H1 (cell line): Measurements from ENCODE around the gene MAPK8. TPM values are rescaled to one million over a fixed set of nuclear protein-coding genes. Genes with fewer than 3 reads are reported as not detected.

ENCODE experiments used
- CTCF ChIA-PET: fragments of 300-600 bp; sonication (Branson Sonifier 250); formaldehyde crosslinking; loops from one replicate; lab custom pipeline; 2021; ENCODE audit not compliant: partially characterized antibody; lab: Charles Lee
- POLR2A ChIA-PET: fragments of 300-600 bp; sonication (Branson Sonifier 250); formaldehyde crosslinking; loops from one replicate; lab custom pipeline; 2021; ENCODE audit warnings: inconsistent platforms; ENCODE audit not compliant: partially characterized antibody; lab: Charles Lee
- DNase-seq, 2 experiments: peaks; one replicate each; pipeline versions ENCODE4 v3.0.0 to v3.0.0-alpha.2; 2010 to 2022; ENCODE audit warnings: low spot score in 2 of 2, low read depth in 1 of 2, mixed read lengths in 1 of 2
- FAIRE-seq: peaks from 2 replicates; lab custom pipeline; 2011; peaks lifted over from hg19 to GRCh38; lab: Jason Lieb, UNC
- H2AFZ ChIP-seq: 2 replicates; pipeline ENCODE4 v1.8.1; 2012; ENCODE audit warnings: low read length, inconsistent platforms
- H2AK5ac ChIP-seq: 2 replicates; pipeline ENCODE4 v1.6.1; 2013; ENCODE audit warnings: low read depth, low read length
- H2BK120ac ChIP-seq: replicated peaks from 2 replicates; pipeline ENCODE3; 2013; ENCODE audit warnings: low read depth, low read length, inconsistent platforms
- H2BK12ac ChIP-seq: 2 replicates; pipeline ENCODE4 v1.6.1; 2013; ENCODE audit warnings: low read depth, low read length
- H2BK15ac ChIP-seq: 2 replicates; pipeline ENCODE4 v1.6.1; 2013; ENCODE audit warnings: low read length
- H2BK20ac ChIP-seq: 2 replicates; pipeline ENCODE4 v1.6.1; 2013; ENCODE audit warnings: low read length
- H2BK5ac ChIP-seq: 2 replicates; pipeline ENCODE4 v1.6.1; 2013; ENCODE audit warnings: low read depth, low read length
- H3K14ac ChIP-seq: 2 replicates; pipeline ENCODE4 v1.6.1; 2013; ENCODE audit warnings: inconsistent platforms; ENCODE audit not compliant: insufficient read length
- H3K18ac ChIP-seq: 2 replicates; pipeline ENCODE4 v1.6.1; 2013; ENCODE audit warnings: low read length; ENCODE audit errors: extremely low read depth
- H3K23ac ChIP-seq: 2 replicates; pipeline ENCODE4 v1.6.1; 2013; ENCODE audit warnings: inconsistent platforms; ENCODE audit not compliant: insufficient read length
- H3K23me2 ChIP-seq: 2 replicates; pipeline ENCODE4 v1.6.1; 2013; ENCODE audit warnings: low read depth, low read length
- H3K27ac ChIP-seq: 2 replicates; pipeline ENCODE4 v1.6.1; 2011; ENCODE audit warnings: low read depth, low read length, inconsistent platforms
- H3K27me3 ChIP-seq, 4 experiments: replicated peaks in 1 of 4; 1 replicate in 1 of 4; 2 replicates in 3 of 4; pipeline versions ENCODE4 v1.6.1 to v1.8.1; 2011 to 2013; ENCODE audit warnings: low read length in 3 of 4, mild to moderate bottlenecking in 3 of 4, inconsistent platforms in 2 of 4, mixed read lengths in 2 of 4, moderate library complexity in 1 of 4; ENCODE audit not compliant: control insufficient read depth in 3 of 4, insufficient read depth in 3 of 4; ENCODE audit errors: extremely low read depth in 1 of 4
- H3K36me3 ChIP-seq, 4 experiments: 2 replicates each; pipeline versions ENCODE4 v1.6.1 to v1.8.1; 2011 to 2013; ENCODE audit warnings: mild to moderate bottlenecking in 4 of 4, low read length in 3 of 4, moderate library complexity in 2 of 4, control low read depth in 1 of 4, inconsistent platforms in 1 of 4; ENCODE audit not compliant: insufficient read depth in 4 of 4, control insufficient read depth in 2 of 4
- H3K4ac ChIP-seq: replicated peaks from 2 replicates; pipeline ENCODE3; 2013; ENCODE audit warnings: low read length, low read depth, mixed read lengths, inconsistent platforms; ENCODE audit not compliant: insufficient read length
- H3K4me1 ChIP-seq, 4 experiments: replicated peaks in 1 of 4; 1 replicate in 1 of 4; 2 replicates in 3 of 4; pipeline versions ENCODE4 v1.6.1 to v1.8.1; 2011 to 2013; ENCODE audit warnings: low read length in 3 of 4, inconsistent platforms in 2 of 4, mixed read lengths in 1 of 4; ENCODE audit not compliant: insufficient read depth in 4 of 4, control insufficient read depth in 3 of 4
- H3K4me2 ChIP-seq, 2 experiments: 2 replicates each; pipeline versions ENCODE4 v1.6.1 to v1.8.1; 2011 to 2013; ENCODE audit warnings: low read depth in 2 of 2, low read length in 2 of 2, control low read depth in 1 of 2, inconsistent platforms in 1 of 2, mild to moderate bottlenecking in 1 of 2; ENCODE audit not compliant: insufficient read depth in 1 of 2
- H3K4me3 ChIP-seq, 4 experiments: fragments of 200-600, 300-600 bp in 1 of 4; sonication (generic), shearing (Covaris generic), sonication (Bioruptor Twin) in 1 of 4; 2 replicates each; pipeline versions ENCODE4 v1.5.1 to v1.8.1; 2011 to 2016; ENCODE audit warnings: low read length in 4 of 4, low read depth in 3 of 4, control low read depth in 2 of 4, inconsistent platforms in 2 of 4, mild to moderate bottlenecking in 2 of 4, mixed read lengths in 1 of 4, moderate library complexity in 1 of 4; ENCODE audit not compliant: insufficient read depth in 2 of 4; ENCODE audit errors: extremely low read depth in 1 of 4
- H3K56ac ChIP-seq: replicated peaks from 2 replicates; pipeline ENCODE3; 2013; ENCODE audit warnings: low read depth, mild to moderate bottlenecking, mixed read lengths, low read length, inconsistent platforms; ENCODE audit not compliant: insufficient read length
- H3K79me1 ChIP-seq: 2 replicates; pipeline ENCODE4 v1.6.1; 2013; ENCODE audit warnings: low read depth, low read length, control low read depth
- H3K79me2 ChIP-seq, 2 experiments: 2 replicates each; pipeline versions ENCODE4 v1.6.1 to v1.8.1; 2012 to 2013; ENCODE audit warnings: low read length in 2 of 2, mild to moderate bottlenecking in 2 of 2, inconsistent platforms in 1 of 2; ENCODE audit not compliant: insufficient read depth in 2 of 2, control insufficient read depth in 1 of 2
- H3K9ac ChIP-seq, 4 experiments: replicated peaks in 1 of 4; 1 replicate in 1 of 4; 2 replicates in 3 of 4; pipeline versions ENCODE4 v1.6.1 to v1.8.1; 2011 to 2013; ENCODE audit warnings: low read depth in 3 of 4, low read length in 3 of 4, control low read depth in 2 of 4, mild to moderate bottlenecking in 2 of 4, moderate library complexity in 2 of 4, inconsistent platforms in 1 of 4; ENCODE audit errors: extremely low read depth in 1 of 4
- H3K9me3 ChIP-seq, 2 experiments: 2 replicates each; pipeline versions ENCODE4 v1.6.1 to v1.8.1; 2012 to 2013; ENCODE audit warnings: mild to moderate bottlenecking in 2 of 2, moderate library complexity in 2 of 2, control low read depth in 1 of 2, inconsistent platforms in 1 of 2, low read depth in 1 of 2, low read length in 1 of 2, mixed read lengths in 1 of 2; ENCODE audit not compliant: insufficient read depth in 2 of 2
- H4K20me1 ChIP-seq, 2 experiments: replicated peaks in 1 of 2; 2 replicates each; pipeline versions ENCODE3 to v1.8.1; 2011 to 2013; ENCODE audit warnings: inconsistent platforms in 2 of 2, low read length in 2 of 2, mild to moderate bottlenecking in 1 of 2; ENCODE audit not compliant: insufficient read depth in 2 of 2, control insufficient read depth in 1 of 2
- H4K5ac ChIP-seq: 2 replicates; pipeline ENCODE4 v1.6.1; 2013; ENCODE audit warnings: low read length, low read depth, mixed read lengths, inconsistent platforms; ENCODE audit not compliant: insufficient read length
- H4K8ac ChIP-seq: 2 replicates; pipeline ENCODE4 v1.8.0; 2013; ENCODE audit warnings: mild to moderate bottlenecking, moderate library complexity, low read length, inconsistent platforms; ENCODE audit not compliant: insufficient read depth; ENCODE audit errors: extremely low read depth
- H4K91ac ChIP-seq: replicated peaks from 2 replicates; pipeline ENCODE3; 2013; ENCODE audit warnings: low read length, mixed read lengths, inconsistent platforms; ENCODE audit not compliant: insufficient read length
- BACH1 ChIP-seq: IDR thresholded peaks from 2 replicates; pipeline ENCODE4 v1.6.1; 2012; ENCODE audit warnings: low read length, improper control_type of control experiment
- CREB1 ChIP-seq: IDR thresholded peaks from 2 replicates; pipeline ENCODE4 v1.6.1; 2012; ENCODE audit warnings: inconsistent platforms
- CTBP2 ChIP-seq: IDR thresholded peaks from 2 replicates; pipeline ENCODE4 v1.7.0; 2011; ENCODE audit warnings: borderline replicate concordance, mild to moderate bottlenecking, moderate library complexity, mixed read lengths, low read length; ENCODE audit not compliant: insufficient read depth, insufficient read length
- CTCF ChIP-seq, 3 experiments: IDR thresholded peaks; 1 replicate in 2 of 3; 2 replicates in 1 of 3; pipeline versions ENCODE4 v1.5.1 to v1.6.1; 2011; ENCODE audit warnings: low read length in 3 of 3, mild to moderate bottlenecking in 3 of 3, inconsistent platforms in 2 of 3, low read depth in 1 of 3, moderate library complexity in 1 of 3; ENCODE audit not compliant: insufficient read depth in 1 of 3; ENCODE audit errors: control extremely low read depth in 1 of 3
- E2F6 ChIP-seq: IDR thresholded peaks from 2 replicates; pipeline ENCODE4 v1.6.1; 2012; ENCODE audit warnings: inconsistent platforms
- EGR1 ChIP-seq: IDR thresholded peaks from 2 replicates; pipeline ENCODE4 v1.6.1; 2011; ENCODE audit warnings: low read depth, low read length, borderline replicate concordance
- KDM5A ChIP-seq: fragments of 200-600 bp; IDR thresholded peaks from 2 replicates; pipeline ENCODE4 v1.7.1; 2012; ENCODE audit warnings: mild to moderate bottlenecking, low read length, inconsistent platforms, mixed read lengths
- ZNF274 ChIP-seq: IDR thresholded peaks from 2 replicates; pipeline ENCODE4 v1.7.0; 2012; ENCODE audit warnings: low read length, borderline replicate concordance; ENCODE audit errors: extremely low read depth
- polyA plus RNA-seq, 7 experiments: library from polyadenylated mRNA; depleted of rRNA in 3 of 7; stranded (reverse) in 5 of 7; unstranded in 2 of 7; fragments of >200 nt in 5 of 7; fragments of 200-250 nt in 2 of 7; gene quantifications; 1 replicate in 5 of 7; 2 replicates in 1 of 7; 4 replicates in 1 of 7; pipeline versions ENCODE4 v1.2.1 to v1.2.3, GENCODE V29; 2011 to 2013; ENCODE audit warnings: missing spikeins in 2 of 7, mixed read lengths in 2 of 7
- total RNA-seq: library from RNA; stranded (reverse); fragmentation: NEBNext Ultra II Directional; extraction: Animal tissue kit (Norgen Biotek cat#: 25700); gene quantifications from 2 replicates; pipeline ENCODE4 v1.2.1, GENCODE V29; 2021

The MAPK8 gene
- total and polyA plus RNA-seq, 2 of the 8 experiments (the other 6 are each of a cell fraction or from before 2014, with no cell fraction given), result 23.3 to 71.3 TPM

- H3K27ac ChIP-seq, result no peak overlapping the region
- no peak overlapping the region for H2AK5ac ChIP-seq
- no peak overlapping the region for H3K9ac ChIP-seq
- no peak overlapping the region for H2AFZ ChIP-seq
- H3K79me1 ChIP-seq, result 0 out of 2 replicates have a peak, but pooled peaks cover 2% of the 10 kb centered on the region
- H3K4me3 ChIP-seq, result no peak overlapping the region
- DNase-seq (no peak), FAIRE-seq (no peak)
- H3K79me2 ChIP-seq, result no peaks in the 10 kb centered on the region
- H4K91ac ChIP-seq, result no peak overlapping the region
- no peaks in the 10 kb centered on the region for H3K27me3 ChIP-seq
- H3K14ac ChIP-seq, result no peak overlapping the region
- no peak overlapping the region for H4K8ac ChIP-seq
- H2BK12ac ChIP-seq, result no peak overlapping the region
- H3K4ac ChIP-seq, result no peak overlapping the region
- no peaks in the 10 kb centered on the region for H3K9me3 ChIP-seq
- no peak overlapping the region for H3K18ac ChIP-seq
- no peak overlapping the region for H4K5ac ChIP-seq
- H3K4me2 ChIP-seq, result no peak overlapping the region
- no peaks in the 10 kb centered on the region for H4K20me1 ChIP-seq
- no peaks in the 10 kb centered on the region for H3K23me2 ChIP-seq
- CTCF ChIA-PET, result no interaction called here
- no peaks in the 10 kb centered on the region for H3K36me3 ChIP-seq
- POLR2A ChIA-PET, result no interaction called here
- H2BK5ac ChIP-seq, result no peak overlapping the region
- no peak overlapping the region for H3K23ac ChIP-seq
- no peak overlapping the region for H2BK20ac ChIP-seq
- H3K56ac ChIP-seq, result no peak overlapping the region
- TF ChIP-seq EGR1, result no peak
- no peak for TF ChIP-seq BACH1
- no peak for TF ChIP-seq ZNF274
- no peak for TF ChIP-seq CTBP2
- no peak for TF ChIP-seq E2F6
- no peak for TF ChIP-seq CTCF (IDR thresholded peaks at IDR 0.05; ENCODE audit: control extremely low read depth in 1 of 3, insufficient read depth in 1 of 3, low read depth in 1 of 3, low read length in 3 of 3)
- no peak for TF ChIP-seq KDM5A
- TF ChIP-seq CREB1, result no peak
- peaks cover 0 to 9% (median 1%) of the 10 kb centered on the region in 4 experiments; a peak in 3 of 7 replicates for H3K4me1 ChIP-seq
- no peak overlapping the region for H2BK120ac ChIP-seq
- H2BK15ac ChIP-seq, result no peak overlapping the region
Observed at GRCh38 chr10:48477141-48477540, 170.7 kb downstream of the MAPK8 start.
